ENCODE data around the gene SPTBN2.
A peak's percentile ranks its signal among the peaks of the same experiment; 100 is the strongest.

SPTBN2 gene

GRCh38 chr11:66728693-66729385 is at the start of gene SPTBN2:
Gene SPTBN2, minus strand, starts transcription at chr11:66729216. Its CDS starts 7,976 bp downstream, at chr11:66721240.
- ATAC-seq (replicated peaks), result no peak

GRCh38 chr11:66768818-66769217 is 39.8 kb upstream of the SPTBN2 start:
- H3K9me3 Mint-ChIP-seq, result no peaks in the 10 kb centered on the region
- H3K4me3 Mint-ChIP-seq, result no peak overlapping the region
- peaks cover 7 to 27% of the 10 kb centered on the region in 2 donors for H3K4me1 Mint-ChIP-seq
- ATAC-seq (replicated peaks) (no peak), DNase-seq (no peak)
- peaks cover 13 to 23% of the 10 kb centered on the region in 2 donors for H3K36me3 Mint-ChIP-seq
- no peaks in the 10 kb centered on the region for H3K27me3 Mint-ChIP-seq
- H3K27ac Mint-ChIP-seq, result no peak overlapping the region

More at GRCh38 chr11:66728693-66729385, at the start of gene SPTBN2:
- Mint-ChIP-seq H3K36me3 (peaks cover 1 to 3% of the 10 kb centered on the region in 2 donors), H3K9me3 (no peaks in the 10 kb centered on the region), H3K4me3 (peak within 1 kb of the TSS; percentile 83 to 84), H3K27ac (peak within 1 kb of the TSS; percentile 68), H3K4me1 (peaks cover 18 to 28% of the 10 kb centered on the region in 2 donors), H3K27me3 (peaks cover 35% of the 10 kb centered on the region in 2 donors)
- no peak for DNase-seq

- ATAC-seq (replicated peaks) (no peak), DNase-seq (no peak)
- peaks cover 13 to 23% of the 10 kb centered on the region in 2 donors for H3K36me3 Mint-ChIP-seq
- H3K27ac Mint-ChIP-seq, result no peak overlapping the region
- no peaks in the 10 kb centered on the region for H3K27me3 Mint-ChIP-seq
- no peak overlapping the region for H3K4me3 Mint-ChIP-seq
- H3K9me3 Mint-ChIP-seq, result no peaks in the 10 kb centered on the region
- peaks cover 7 to 21% of the 10 kb centered on the region in 2 donors for H3K4me1 Mint-ChIP-seq
Observed at GRCh38 chr11:66768088-66768521, 39.1 kb upstream of the SPTBN2 start.

- no peak for DNase-seq
- no peak for ATAC-seq (replicated peaks)
- H3K4me1 Mint-ChIP-seq, result peaks cover 7 to 21% of the 10 kb centered on the region in 2 donors
- H3K27ac Mint-ChIP-seq, result no peak overlapping the region
- peaks cover 11 to 23% of the 10 kb centered on the region in 2 donors for H3K36me3 Mint-ChIP-seq
- no peak overlapping the region for H3K4me3 Mint-ChIP-seq
- no peaks in the 10 kb centered on the region for H3K9me3 Mint-ChIP-seq
- H3K27me3 Mint-ChIP-seq, result no peaks in the 10 kb centered on the region
Observed at GRCh38 chr11:66767666-66768065, 38.6 kb upstream of the SPTBN2 start.

GRCh38 chr11:66766681-66767080 is 37.7 kb upstream of the SPTBN2 start:
- Mint-ChIP-seq H3K4me1 (peaks cover 7 to 21% of the 10 kb centered on the region in 2 donors), H3K9me3 (no peaks in the 10 kb centered on the region), H3K27me3 (no peaks in the 10 kb centered on the region), H3K4me3 (no peak overlapping the region), H3K36me3 (peaks cover 13 to 23% of the 10 kb centered on the region in 2 donors), H3K27ac (no peak overlapping the region)
- DNase-seq (no peak), ATAC-seq (replicated peaks) (no peak)

- no peak for DNase-seq
- Mint-ChIP-seq H3K27me3 (no peaks in the 10 kb centered on the region), H3K4me3 (no peak overlapping the region), H3K36me3 (peaks cover 14 to 15% of the 10 kb centered on the region in 2 donors), H3K27ac (no peak overlapping the region), H3K9me3 (no peaks in the 10 kb centered on the region), H3K4me1 (peaks cover 6 to 16% of the 10 kb centered on the region in 2 donors)
- ATAC-seq (replicated peaks), result no peak
Observed at GRCh38 chr11:66762088-66762487, 33.1 kb upstream of the SPTBN2 start.

- H3K27me3 Mint-ChIP-seq, result no peaks in the 10 kb centered on the region
- H3K36me3 Mint-ChIP-seq, result peaks cover 4 to 8% of the 10 kb centered on the region in 2 donors
- ATAC-seq (replicated peaks) (no peak), DNase-seq (no peak)
- H3K4me3 Mint-ChIP-seq, result no peak overlapping the region
- peaks cover 3 to 26% of the 10 kb centered on the region in 2 donors for H3K4me1 Mint-ChIP-seq
- no peak overlapping the region for H3K27ac Mint-ChIP-seq
- H3K9me3 Mint-ChIP-seq, result no peaks in the 10 kb centered on the region
Observed at GRCh38 chr11:66752148-66752547, 23.1 kb upstream of the SPTBN2 start.

GRCh38 chr11:66749091-66749490 is 20.1 kb upstream of the SPTBN2 start:
- Mint-ChIP-seq H3K36me3 (peaks cover 4 to 10% of the 10 kb centered on the region in 2 donors), H3K27ac (no peak overlapping the region), H3K9me3 (no peaks in the 10 kb centered on the region), H3K27me3 (no peaks in the 10 kb centered on the region), H3K4me3 (no peak overlapping the region), H3K4me1 (peaks cover 5 to 41% of the 10 kb centered on the region in 2 donors)
- DNase-seq (no peak), ATAC-seq (replicated peaks) (no peak)

- no peaks in the 10 kb centered on the region for H3K9me3 Mint-ChIP-seq
- H3K36me3 Mint-ChIP-seq, result peaks cover 4 to 8% of the 10 kb centered on the region in 2 donors
- H3K27me3 Mint-ChIP-seq, result no peaks in the 10 kb centered on the region
- ATAC-seq (replicated peaks) (no peak), DNase-seq (no peak)
- H3K4me3 Mint-ChIP-seq, result no peak overlapping the region
- H3K27ac Mint-ChIP-seq, result no peak overlapping the region
- H3K4me1 Mint-ChIP-seq, result peaks cover 5 to 48% of the 10 kb centered on the region in 2 donors
Observed at GRCh38 chr11:66747480-66747879, 18.5 kb upstream of the SPTBN2 start.

- peak overlapping the region; percentile 93 to 96 for H3K4me3 Mint-ChIP-seq
- H3K4me1 Mint-ChIP-seq, result peaks cover 5 to 40% of the 10 kb centered on the region in 2 donors
- DNase-seq, result peak; percentile 43
- peak; percentile 75 for ATAC-seq (replicated peaks)
- peak overlapping the region; percentile 85 for H3K27ac Mint-ChIP-seq
- H3K9me3 Mint-ChIP-seq, result peaks cover 5 to 7% of the 10 kb centered on the region in 2 donors
- peaks cover 5 to 6% of the 10 kb centered on the region in 2 donors for H3K36me3 Mint-ChIP-seq
- no peaks in the 10 kb centered on the region for H3K27me3 Mint-ChIP-seq
Observed at GRCh38 chr11:66745356-66746235, 16.6 kb upstream of the SPTBN2 start.

GRCh38 chr11:66744485-66745355 is 15.7 kb upstream of the SPTBN2 start:
- DNase-seq, result peak; percentile 84
- Mint-ChIP-seq H3K27me3 (no peaks in the 10 kb centered on the region), H3K4me1 (peaks cover 5 to 40% of the 10 kb centered on the region in 2 donors), H3K9me3 (peaks cover 6 to 7% of the 10 kb centered on the region in 2 donors), H3K4me3 (peak overlapping the region; percentile 93 to 96), H3K36me3 (peaks cover 5 to 6% of the 10 kb centered on the region in 2 donors), H3K27ac (peak overlapping the region; percentile 85)
- peak; percentile 87 to 88 for ATAC-seq (replicated peaks)

- H3K27ac Mint-ChIP-seq, result peak overlapping the region; percentile 85
- H3K4me3 Mint-ChIP-seq, result peak overlapping the region; percentile 93 to 96
- DNase-seq (no peak), ATAC-seq (replicated peaks) (no peak)
- H3K36me3 Mint-ChIP-seq, result peaks cover 5 to 6% of the 10 kb centered on the region in 2 donors
- no peaks in the 10 kb centered on the region for H3K27me3 Mint-ChIP-seq
- H3K9me3 Mint-ChIP-seq, result peaks cover 6 to 7% of the 10 kb centered on the region in 2 donors
- H3K4me1 Mint-ChIP-seq, result peaks cover 5 to 32% of the 10 kb centered on the region in 2 donors
Observed at GRCh38 chr11:66743271-66743968, 14.4 kb upstream of the SPTBN2 start.

GRCh38 chr11:66741153-66741552 is 12.1 kb upstream of the SPTBN2 start:
- Mint-ChIP-seq H3K36me3 (peaks cover 5 to 6% of the 10 kb centered on the region in 2 donors), H3K27ac (no peak overlapping the region), H3K4me3 (no peak overlapping the region), H3K9me3 (peaks cover 6 to 7% of the 10 kb centered on the region in 2 donors), H3K4me1 (peaks cover 2 to 20% of the 10 kb centered on the region in 2 donors), H3K27me3 (no peaks in the 10 kb centered on the region)
- DNase-seq, result no peak
- no peak for ATAC-seq (replicated peaks)

Data from stimulated activated naive B cell treated with anti-CD40 and anti-IgM and Interleukin-4, amounts not matched to agents 10 μg/mL and 1 μg/mL and 100 μg/mL, for 72 hours (primary cell).